ENCODE results near the gene KIAA1328. TPM values are rescaled to one million over a fixed set of nuclear protein-coding genes. Genes with fewer than 3 reads are reported as not detected.

The KIAA1328 gene
- total RNA-seq, 1 donor from 2014 or later = 11.9 TPM

- no peaks in the 10 kb centered on the region for H3K4me1 ChIP-seq
- H3K27me3 ChIP-seq = no peaks in the 10 kb centered on the region
- ATAC-seq = no peak
- DNase-seq = no peak
- intact Hi-C loops (cut with DNase I) = no loop called here
- no peaks in the 10 kb centered on the region for H3K36me3 ChIP-seq
- TF ChIP-seq, protein P1, sequence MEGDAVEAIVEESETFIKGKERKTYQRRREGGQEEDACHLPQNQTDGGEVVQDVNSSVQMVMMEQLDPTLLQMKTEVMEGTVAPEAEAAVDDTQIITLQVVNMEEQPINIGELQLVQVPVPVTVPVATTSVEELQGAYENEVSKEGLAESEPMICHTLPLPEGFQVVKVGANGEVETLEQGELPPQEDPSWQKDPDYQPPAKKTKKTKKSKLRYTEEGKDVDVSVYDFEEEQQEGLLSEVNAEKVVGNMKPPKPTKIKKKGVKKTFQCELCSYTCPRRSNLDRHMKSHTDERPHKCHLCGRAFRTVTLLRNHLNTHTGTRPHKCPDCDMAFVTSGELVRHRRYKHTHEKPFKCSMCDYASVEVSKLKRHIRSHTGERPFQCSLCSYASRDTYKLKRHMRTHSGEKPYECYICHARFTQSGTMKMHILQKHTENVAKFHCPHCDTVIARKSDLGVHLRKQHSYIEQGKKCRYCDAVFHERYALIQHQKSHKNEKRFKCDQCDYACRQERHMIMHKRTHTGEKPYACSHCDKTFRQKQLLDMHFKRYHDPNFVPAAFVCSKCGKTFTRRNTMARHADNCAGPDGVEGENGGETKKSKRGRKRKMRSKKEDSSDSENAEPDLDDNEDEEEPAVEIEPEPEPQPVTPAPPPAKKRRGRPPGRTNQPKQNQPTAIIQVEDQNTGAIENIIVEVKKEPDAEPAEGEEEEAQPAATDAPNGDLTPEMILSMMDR (IDR thresholded peaks at IDR 0.05) = no peak
- H3K9me3 ChIP-seq = no peaks in the 10 kb centered on the region
- no peak overlapping the region for H3K4me3 ChIP-seq
- no peak overlapping the region for H3K27ac ChIP-seq
Observed at GRCh38 chr18:36977121-36977520, 148.2 kb downstream of the KIAA1328 start.

GRCh38 chr18:36993068-36993467 is 164.1 kb downstream of the KIAA1328 start:
- H3K27ac ChIP-seq = no peak overlapping the region
- DNase-seq (no peak), ATAC-seq (no peak)
- TF ChIP-seq, protein P1 (IDR thresholded peaks at IDR 0.05) = no peak
- H3K4me3 ChIP-seq = no peak overlapping the region
- intact Hi-C loops (cut with DNase I) = no loop called here
- no peaks in the 10 kb centered on the region for H3K36me3 ChIP-seq
- H3K9me3 ChIP-seq = no peaks in the 10 kb centered on the region
- H3K27me3 ChIP-seq = no peaks in the 10 kb centered on the region
- H3K4me1 ChIP-seq = no peaks in the 10 kb centered on the region

GRCh38 chr18:37006742-37007141 is 177.8 kb downstream of the KIAA1328 start:
- intact Hi-C loops (cut with DNase I) = no loop called here
- H3K4me3 ChIP-seq = no peak overlapping the region
- no peak for ATAC-seq

DNA sequence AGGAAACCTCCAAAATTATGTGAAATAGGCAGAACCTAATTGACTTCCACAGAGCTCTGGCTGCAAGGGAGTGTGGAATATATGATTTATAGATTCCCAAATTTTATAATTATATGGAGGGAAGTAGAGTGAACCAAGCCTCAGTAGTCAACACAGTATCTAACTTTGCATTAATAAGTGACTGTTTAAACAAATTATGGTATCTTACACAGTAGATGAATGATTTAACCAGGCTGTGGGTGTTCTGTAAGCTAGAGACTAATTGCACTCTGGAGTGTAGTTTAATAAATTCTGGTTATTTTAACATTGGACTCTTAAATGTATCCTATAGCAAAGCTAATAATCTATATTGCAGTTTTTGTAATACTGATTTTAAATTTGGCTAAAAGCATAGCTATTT is 183.5 kb downstream of the KIAA1328 start:
- H3K4me1 ChIP-seq = no peaks in the 10 kb centered on the region
- no peak overlapping the region for H3K4me3 ChIP-seq
- H3K36me3 ChIP-seq = no peaks in the 10 kb centered on the region
- TF ChIP-seq, protein P1 (IDR thresholded peaks at IDR 0.05) = no peak
- ATAC-seq = no peak
- peaks cover 16% of the 10 kb centered on the region for H3K9me3 ChIP-seq
- no peak overlapping the region for H3K27ac ChIP-seq
- DNase-seq = no peak
- intact Hi-C loops (cut with DNase I) = no loop called here
- no peaks in the 10 kb centered on the region for H3K27me3 ChIP-seq

More at GRCh38 chr18:37006742-37007141, 177.8 kb downstream of the KIAA1328 start:
- no peaks in the 10 kb centered on the region for H3K4me1 ChIP-seq
- H3K27ac ChIP-seq = no peak overlapping the region
- H3K36me3 ChIP-seq = no peaks in the 10 kb centered on the region
- no peaks in the 10 kb centered on the region for H3K27me3 ChIP-seq
- TF ChIP-seq, protein P1 (IDR thresholded peaks at IDR 0.05) = no peak
- no peak for DNase-seq
- H3K9me3 ChIP-seq = no peaks in the 10 kb centered on the region

GRCh38 chr18:37019157-37019827 is 190.4 kb downstream of the KIAA1328 start:
- H3K27me3 ChIP-seq = no peaks in the 10 kb centered on the region
- intact Hi-C loops (cut with DNase I) = no loop called here
- no peaks in the 10 kb centered on the region for H3K36me3 ChIP-seq
- peak; percentile 19 for DNase-seq
- no peak overlapping the region for H3K27ac ChIP-seq
- peaks cover 26% of the 10 kb centered on the region for H3K9me3 ChIP-seq
- no peak overlapping the region for H3K4me3 ChIP-seq
- TF ChIP-seq, protein P1 (IDR thresholded peaks at IDR 0.05) = peak; percentile 15
- ATAC-seq = peak; percentile 76
- no peaks in the 10 kb centered on the region for H3K4me1 ChIP-seq

Measured in upper lobe of right lung (tissue), 1 donor.